Endothelial cell of umbilical vein (primary cell): ENCODE data around the gene PSORS1C1. TPM values are rescaled to one million over a fixed set of nuclear protein-coding genes. Genes with fewer than 3 reads are reported as not detected.

Experiments
- BruUV-seq: library from RNA; stranded (reverse); fragments of 400-500 nt; replicated peaks from 2 replicates; lab custom pipeline; 2021; lab: Mats Ljungman, UMichigan
- CTCF ChIA-PET: fragments of 300-600, 350-600 bp; sonication (Branson Sonifier 250); formaldehyde crosslinking; loops from one replicate; lab custom pipeline; 2021; ENCODE audit warnings: antibody characterized with exemption, inconsistent platforms; lab: Charles Lee
- POLR2A ChIA-PET: fragments of 300-600, 350-600 bp; sonication (Branson Sonifier 250); formaldehyde crosslinking; loops from one replicate; lab custom pipeline; 2021; ENCODE audit warnings: antibody characterized with exemption, inconsistent platforms; lab: Charles Lee
- DNase-seq: peaks from one replicate; pipeline ENCODE4 v3.0.0-alpha.2; 2011; ENCODE audit warnings: low read depth, low spot score
- FAIRE-seq: peaks from 2 replicates; lab custom pipeline; 2011; peaks lifted over from hg19 to GRCh38; lab: Jason Lieb, UNC
- H2AFZ ChIP-seq: 2 replicates; pipeline ENCODE4 v1.6.0; 2012; ENCODE audit warnings: low read depth, low read length, control low read depth, inconsistent platforms
- H3K27ac ChIP-seq: 2 replicates; pipeline ENCODE4 v1.5.1; 2011; ENCODE audit warnings: low read depth, mild to moderate bottlenecking, control low read depth, low read length, moderate library complexity; ENCODE audit not compliant: insufficient read depth
- H3K27me3 ChIP-seq, 2 experiments: 2 replicates each; pipeline versions ENCODE4 v1.6.0 to v1.6.1; 2011; ENCODE audit warnings: low read length in 2 of 2, mixed read lengths in 1 of 2; ENCODE audit not compliant: control insufficient read depth in 2 of 2, insufficient read depth in 2 of 2
- H3K36me3 ChIP-seq, 2 experiments: 2 replicates in 1 of 2; 3 replicates in 1 of 2; pipeline ENCODE4 v1.5.1; 2011; ENCODE audit warnings: low read length in 2 of 2, mild to moderate bottlenecking in 1 of 2, moderate library complexity in 1 of 2; ENCODE audit not compliant: control insufficient read depth in 2 of 2, insufficient read depth in 2 of 2; ENCODE audit errors: extremely low read depth in 1 of 2
- H3K4me1 ChIP-seq: 3 replicates; pipeline ENCODE4 v1.5.1; 2011; ENCODE audit warnings: mild to moderate bottlenecking, low read length; ENCODE audit not compliant: control insufficient read depth, insufficient read depth; ENCODE audit errors: extremely low read depth
- H3K4me2 ChIP-seq: 2 replicates; pipeline ENCODE4 v1.6.1; 2011; ENCODE audit warnings: low read length, control low read depth, mixed read lengths; ENCODE audit not compliant: insufficient read depth
- H3K4me3 ChIP-seq, 3 experiments: fragments of 200-600 bp in 1 of 3; sonication (generic), shearing (Covaris generic) in 1 of 3; replicated peaks in 1 of 3; 2 replicates each; pipeline ENCODE4 v1.5.1; 2011 to 2016; ENCODE audit warnings: control low read depth in 3 of 3, low read length in 3 of 3, mild to moderate bottlenecking in 2 of 3, inconsistent platforms in 1 of 3, low read depth in 1 of 3, moderate library complexity in 1 of 3; ENCODE audit not compliant: insufficient read depth in 1 of 3
- H3K79me2 ChIP-seq: 2 replicates; pipeline ENCODE4 v1.6.0; 2012; ENCODE audit warnings: low read length, inconsistent platforms; ENCODE audit not compliant: control insufficient read depth, insufficient read depth
- H3K9ac ChIP-seq: replicated peaks from 2 replicates; pipeline ENCODE3; 2011; ENCODE audit warnings: low read length, control low read depth; ENCODE audit not compliant: insufficient read depth; ENCODE audit errors: extremely low read depth
- H3K9me1 ChIP-seq: replicated peaks from 3 replicates; pipeline ENCODE4 v1.6.0; 2011; ENCODE audit warnings: mild to moderate bottlenecking, low read length; ENCODE audit not compliant: control insufficient read depth, insufficient read depth; ENCODE audit errors: extremely low read depth
- H3K9me3 ChIP-seq: replicated peaks from 2 replicates; pipeline ENCODE4 v1.5.1; 2012; ENCODE audit warnings: low read length, inconsistent platforms; ENCODE audit not compliant: control insufficient read depth, insufficient read depth
- H4K20me1 ChIP-seq: replicated peaks from 2 replicates; pipeline ENCODE3; 2011; ENCODE audit warnings: mild to moderate bottlenecking, low read length; ENCODE audit not compliant: control insufficient read depth, insufficient read depth; ENCODE audit errors: extremely low read depth
- CTCF ChIP-seq, 2 donors: IDR thresholded peaks; 1 replicate in 1 of 2; 2 replicates in 1 of 2; pipeline ENCODE4 v1.5.1; 2011; ENCODE audit warnings: low read length in 2 of 2, mild to moderate bottlenecking in 2 of 2, moderate library complexity in 2 of 2, control low read depth in 1 of 2, inconsistent platforms in 1 of 2, low read depth in 1 of 2; ENCODE audit not compliant: insufficient read depth in 1 of 2; ENCODE audit errors: extremely low read depth in 1 of 2
- EZH2 ChIP-seq: IDR thresholded peaks from 2 replicates; pipeline ENCODE4 v1.6.1; 2012; ENCODE audit warnings: borderline replicate concordance, low read depth, mild to moderate bottlenecking, moderate library complexity, low read length, inconsistent platforms; ENCODE audit not compliant: severe bottlenecking
- FOS ChIP-seq: IDR thresholded peaks from 2 replicates; pipeline ENCODE4 v1.6.1; 2011; ENCODE audit warnings: mild to moderate bottlenecking, low read length, moderate library complexity, borderline replicate concordance; ENCODE audit not compliant: insufficient read depth
- GATA2 ChIP-seq: IDR thresholded peaks from 2 replicates; pipeline ENCODE4 v1.7.0; 2011; ENCODE audit warnings: low read depth, mild to moderate bottlenecking, moderate library complexity, mixed read lengths, low read length; ENCODE audit not compliant: insufficient read length, insufficient read depth
- JUN ChIP-seq: IDR thresholded peaks from 2 replicates; pipeline ENCODE4 v1.6.1; 2011; ENCODE audit warnings: borderline replicate concordance, low read depth; ENCODE audit not compliant: insufficient read length, insufficient read depth
- MAX ChIP-seq: IDR thresholded peaks from 2 replicates; pipeline ENCODE4 v1.6.1; 2011; ENCODE audit not compliant: insufficient read depth, insufficient read length
- MYC ChIP-seq: IDR thresholded peaks from one replicate; pipeline ENCODE4 v1.6.1; 2011; ENCODE audit warnings: mild to moderate bottlenecking, low read depth, low read length
- POLR2A ChIP-seq: IDR thresholded peaks from 2 replicates; pipeline ENCODE4 v1.6.1; 2012; ENCODE audit warnings: low read depth, mild to moderate bottlenecking, control low read depth, low read length
- POLR2AphosphoS5 ChIP-seq: IDR thresholded peaks from 2 replicates; pipeline ENCODE4 v1.6.1; 2012; ENCODE audit warnings: low read depth, mild to moderate bottlenecking, control low read depth, low read length, moderate library complexity; ENCODE audit not compliant: insufficient read depth
- dilution Hi-C: fragments of 300-500 bp; cut with MboI; formaldehyde crosslinking; loops from one replicate; pipeline ENCODE4 v1.15.0; 2019; ENCODE audit warnings: low sequenced_read_pairs; ENCODE audit not compliant: extremely low pct_ligation_motif_present
- intact Hi-C: fragments of 100-400 bp; cut with micrococcal nuclease; formaldehyde crosslinking; loops from one replicate; pipeline ENCODE4 v1.10.0; 2022
- polyA plus RNA-seq, 4 experiments: library from polyadenylated mRNA; depleted of rRNA in 3 of 4; stranded (reverse) in 3 of 4; unstranded in 1 of 4; fragments of >200 nt; gene quantifications; 2 replicates each; pipeline versions ENCODE4 v1.2.1 to v1.2.3, GENCODE V29; 2011 to 2012; ENCODE audit warnings: missing spikeins in 1 of 4
- total RNA-seq: library from RNA; stranded (reverse); gene quantifications from 2 replicates; pipeline ENCODE4 v1.2.3, GENCODE V29; 2021

Gene PSORS1C1
- total and polyA plus RNA-seq, 2 donors (not counting 3 experiments of a cell fraction or from before 2014, with no cell fraction given), result 1.1 to 13.2 TPM

- CTCF ChIA-PET, result interaction anchor here (1.3 kb wide), 1 partner anchor 13 kb away, joined by 3 read pairs; the partner anchor contains the start of genes CCHCR1 and TCF19
- Histone ChIP-seq H3K4me2 (no peak overlapping the region), H3K4me1 (no peaks in the 10 kb centered on the region), H3K36me3 (no peaks in the 10 kb centered on the region), H3K27ac (no peak overlapping the region), H3K9me1 (no peaks in the 10 kb centered on the region), H3K27me3 (no peaks in the 10 kb centered on the region), H2AFZ (no peak overlapping the region), H3K9ac (no peak overlapping the region), H3K9me3 (no peaks in the 10 kb centered on the region), H4K20me1 (no peaks in the 10 kb centered on the region), H3K79me2 (no peaks in the 10 kb centered on the region), H3K4me3 (no peak overlapping the region)
- no peak for DNase-seq
- intact Hi-C loops (no loop called here), dilution Hi-C loops (no loop called here)
- FAIRE-seq, result no peak
- POLR2A ChIA-PET, result no interaction called here
- no TSS peak for BruUV-seq
- no peak for TF ChIP-seq JUN
- TF ChIP-seq POLR2AphosphoS5, result no peak
- TF ChIP-seq POLR2A, result no peak
- TF ChIP-seq MYC, result no peak
- no peak for TF ChIP-seq MAX
- TF ChIP-seq GATA2, result no peak
- TF ChIP-seq CTCF (IDR thresholded peaks at IDR 0.05; ENCODE audit: extremely low read depth in 1 of 2, insufficient read depth in 1 of 2, low read depth in 1 of 2, low read length in 2 of 2), result no peak
- TF ChIP-seq EZH2, result no peak
- no peak for TF ChIP-seq FOS
Observed at GRCh38 chr6:31170987-31171671, 56.5 kb downstream of the PSORS1C1 start.
